Measurements from ENCODE around the gene NEDD4L.

DNA sequence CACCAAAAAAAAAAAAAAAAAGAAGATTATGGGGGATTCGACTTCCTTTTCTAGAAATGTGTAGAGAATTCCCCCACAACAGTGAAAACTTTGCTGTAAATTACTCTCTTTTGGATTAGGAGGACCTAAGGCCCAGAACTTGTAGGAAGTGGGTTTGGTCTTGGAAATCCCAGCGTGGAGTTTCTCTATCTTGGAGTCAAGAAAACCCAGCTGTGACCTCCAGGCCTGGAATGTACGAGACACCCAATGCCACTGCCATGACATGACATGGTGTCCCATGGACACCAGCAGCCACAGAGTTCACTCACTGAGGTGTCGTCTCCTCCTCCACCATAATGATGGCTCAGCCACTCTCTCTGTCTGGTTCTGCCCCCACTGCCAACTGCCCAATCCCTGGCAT is 382.6 kb downstream of the NEDD4L start:
- TF ChIP-seq, protein P1, sequence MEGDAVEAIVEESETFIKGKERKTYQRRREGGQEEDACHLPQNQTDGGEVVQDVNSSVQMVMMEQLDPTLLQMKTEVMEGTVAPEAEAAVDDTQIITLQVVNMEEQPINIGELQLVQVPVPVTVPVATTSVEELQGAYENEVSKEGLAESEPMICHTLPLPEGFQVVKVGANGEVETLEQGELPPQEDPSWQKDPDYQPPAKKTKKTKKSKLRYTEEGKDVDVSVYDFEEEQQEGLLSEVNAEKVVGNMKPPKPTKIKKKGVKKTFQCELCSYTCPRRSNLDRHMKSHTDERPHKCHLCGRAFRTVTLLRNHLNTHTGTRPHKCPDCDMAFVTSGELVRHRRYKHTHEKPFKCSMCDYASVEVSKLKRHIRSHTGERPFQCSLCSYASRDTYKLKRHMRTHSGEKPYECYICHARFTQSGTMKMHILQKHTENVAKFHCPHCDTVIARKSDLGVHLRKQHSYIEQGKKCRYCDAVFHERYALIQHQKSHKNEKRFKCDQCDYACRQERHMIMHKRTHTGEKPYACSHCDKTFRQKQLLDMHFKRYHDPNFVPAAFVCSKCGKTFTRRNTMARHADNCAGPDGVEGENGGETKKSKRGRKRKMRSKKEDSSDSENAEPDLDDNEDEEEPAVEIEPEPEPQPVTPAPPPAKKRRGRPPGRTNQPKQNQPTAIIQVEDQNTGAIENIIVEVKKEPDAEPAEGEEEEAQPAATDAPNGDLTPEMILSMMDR (conservative IDR thresholded peaks at IDR 0.05; ENCODE audit: low read length), result no peak
- TF ChIP-seq EZH2phosphoT487 (IDR thresholded peaks at IDR 0.05; ENCODE audit: borderline replicate concordance, low read depth, low read length), result no peak

Data from OCI-LY7 (cell line).